K562 (cell line): ENCODE measurements around the gene TMEM132C. TPM values are rescaled to one million over a fixed set of nuclear protein-coding genes. Genes with fewer than 3 reads are reported as not detected.

Experiments
- ATAC-seq: fragments of 200-7000 bp; cut with Tn5 transposase; 3 replicates; pipeline ENCODE4 v1.9.1; 2020; ENCODE audit warnings: moderate library complexity
- BruUV-seq: library from RNA; stranded (reverse); fragments of 400-500 nt; replicated peaks from 2 replicates; lab custom pipeline; 2021; lab: Mats Ljungman, UMichigan
- CTCF ChIA-PET: fragments of 300-600 bp; formaldehyde crosslinking; extraction: SDS; loops from one replicate; lab custom pipeline; 2021; ENCODE audit warnings: low intra/inter-chr PET ratio; lab: Yijun Ruan, JAX
- POLR2A ChIA-PET: fragments of 300-600, 350-650 bp; sonication (Branson Sonifier 250); formaldehyde crosslinking; extraction: SDS; loops from one replicate; lab custom pipeline; 2021; ENCODE audit warnings: antibody characterized with exemption, inconsistent platforms; lab: Yijun Ruan, JAX
- DNase-seq, 4 experiments: peaks; one replicate each; pipeline versions ENCODE4 v3.0.0 to v3.0.0-alpha.2; 2011 to 2018; ENCODE audit warnings: low spot score in 3 of 4, mixed read lengths in 3 of 4; ENCODE audit errors: extremely low read depth in 1 of 4
- FAIRE-seq: peaks from 2 replicates; lab custom pipeline; 2011; peaks lifted over from hg19 to GRCh38; lab: Jason Lieb, UNC
- H2AFZ ChIP-seq: 2 replicates; pipeline ENCODE4 v1.6.0; 2011; ENCODE audit warnings: low read depth, low read length, control low read depth, inconsistent platforms
- H3K27ac ChIP-seq: fragments of 200-600 bp; 3 replicates; pipeline ENCODE4 v1.8.0; 2011; ENCODE audit warnings: low read depth, mild to moderate bottlenecking, control low read depth, inconsistent platforms, low read length, moderate library complexity, mixed read lengths; ENCODE audit errors: extremely low read depth
- H3K27me3 ChIP-seq, 2 experiments: fragments of 300-600 bp in 1 of 2; 2 replicates in 1 of 2; 3 replicates in 1 of 2; pipeline versions ENCODE4 v1.6.0 to v1.8.0; 2011; ENCODE audit warnings: inconsistent platforms in 2 of 2, low read length in 2 of 2, mild to moderate bottlenecking in 1 of 2, mixed read lengths in 1 of 2, moderate library complexity in 1 of 2; ENCODE audit not compliant: control insufficient read depth in 2 of 2, insufficient read depth in 2 of 2
- H3K36me3 ChIP-seq: fragments of 300-600 bp; 3 replicates; pipeline ENCODE4 v1.8.0; 2011; ENCODE audit warnings: mild to moderate bottlenecking, low read length, inconsistent platforms; ENCODE audit not compliant: control insufficient read depth, insufficient read depth
- H3K4me1 ChIP-seq, 2 experiments: fragments of 200-600 bp in 1 of 2; replicated peaks in 1 of 2; 2 replicates in 1 of 2; 3 replicates in 1 of 2; pipeline versions ENCODE4 v1.5.1 to v1.8.0; 2011; ENCODE audit warnings: inconsistent platforms in 2 of 2, low read length in 2 of 2, mild to moderate bottlenecking in 1 of 2, mixed read lengths in 1 of 2, moderate library complexity in 1 of 2; ENCODE audit not compliant: control insufficient read depth in 2 of 2, insufficient read depth in 2 of 2
- H3K4me2 ChIP-seq: 2 replicates; pipeline ENCODE4 v1.6.1; 2011; ENCODE audit warnings: low read length, control low read depth, inconsistent platforms, mixed read lengths; ENCODE audit not compliant: insufficient read depth
- H3K4me3 ChIP-seq: fragments of 200-600 bp; sonication (generic), shearing (Covaris generic); 2 replicates; pipeline ENCODE4 v1.5.1; 2016; ENCODE audit warnings: control low read depth, inconsistent platforms
- H3K79me2 ChIP-seq: fragments of 200-600 bp; 3 replicates; pipeline ENCODE4 v1.8.0; 2011; ENCODE audit warnings: low read length, inconsistent platforms; ENCODE audit not compliant: control insufficient read depth, insufficient read depth
- H3K9ac ChIP-seq, 2 experiments: 2 replicates each; pipeline versions ENCODE4 v1.6.0 to v1.6.1; 2011; ENCODE audit warnings: low read depth in 2 of 2, low read length in 2 of 2, control low read depth in 1 of 2, inconsistent platforms in 1 of 2, mild to moderate bottlenecking in 1 of 2, mixed read lengths in 1 of 2; ENCODE audit not compliant: insufficient read depth in 1 of 2
- H3K9me1 ChIP-seq: one replicate; pipeline ENCODE4 v1.6.0; 2011; ENCODE audit warnings: inconsistent platforms, mild to moderate bottlenecking, low read length, moderate library complexity; ENCODE audit not compliant: control insufficient read depth, insufficient read depth
- H3K9me3 ChIP-seq: replicated peaks from 2 replicates; pipeline ENCODE4 v1.5.1; 2011; ENCODE audit warnings: low read depth, low read length, inconsistent platforms; ENCODE audit not compliant: control insufficient read depth, insufficient read depth
- H4K20me1 ChIP-seq: replicated peaks from 2 replicates; pipeline ENCODE4 v1.6.1; 2011; ENCODE audit warnings: low read length, inconsistent platforms, mixed read lengths; ENCODE audit not compliant: control insufficient read depth, insufficient read depth
- PHB ChIP-seq: fragments of 250-450 bp; sonication (Bioruptor Pico); IDR thresholded peaks from 2 replicates; pipeline ENCODE4 v1.5.0; 2021
- RBM22 ChIP-seq: fragments of 200-400 bp; formaldehyde crosslinking; IDR thresholded peaks from 2 replicates; pipeline ENCODE4 v1.6.1; 2018; ENCODE audit warnings: low read length, low read depth; ENCODE audit not compliant: poor library complexity, severe bottlenecking
- RBM34 ChIP-seq: fragments of 200-400 bp; formaldehyde crosslinking; IDR thresholded peaks from 2 replicates; pipeline ENCODE4 v1.6.1; 2018; ENCODE audit warnings: low read length, borderline replicate concordance; ENCODE audit not compliant: insufficient read depth
- SAFB2 ChIP-seq: fragments of 200-400 bp; formaldehyde crosslinking; IDR thresholded peaks from 2 replicates; pipeline ENCODE4 v1.6.1; 2018; ENCODE audit warnings: borderline replicate concordance, low read length, low read depth, moderate library complexity; ENCODE audit not compliant: severe bottlenecking
- ZNF165 ChIP-seq: fragments of 250-450 bp; sonication (Bioruptor Pico); IDR thresholded peaks from 2 replicates; pipeline ENCODE4 v1.4.0; 2020; ENCODE audit warnings: borderline replicate concordance
- WGBS: fragments of 100-300 bp; shearing (Covaris generic); methylation state at CpG from one replicate; pipeline ENCODE4 v1.1.6; 2016; ENCODE audit warnings: low coverage, mixed read lengths; ENCODE audit not compliant: insufficient coverage; ENCODE audit errors: missing lambda C conversion rate; 5-methylcytosine and 5-hydroxymethylcytosine counted together
- in situ Hi-C: fragments of 300-500 bp; cut with MboI; formaldehyde crosslinking; loops from 4 replicates; pipeline ENCODE4 v1.15.0; 2018; ENCODE audit warnings: inconsistent platforms, mixed read lengths
- intact Hi-C: fragments of 100-400 bp; cut with micrococcal nuclease; formaldehyde crosslinking; loops from 2 replicates; pipeline ENCODE4 v1.14.2; 2022
- polyA plus RNA-seq, 8 experiments: library from polyadenylated mRNA; depleted of rRNA in 4 of 8; stranded (reverse) in 5 of 8; unstranded in 3 of 8; fragments of >200 nt; fragmentation: Nextera tagmentation in 2 of 8; fragmentation: Illumina TruSeq in 1 of 8; extraction: Ambion mirVana in 2 of 8; extraction: Trizol in 1 of 8; gene quantifications; 2 replicates each; pipeline versions ENCODE4 v1.2.1 to v1.2.3, GENCODE V29; 2011 to 2014; ENCODE audit warnings: inconsistent platforms in 1 of 8, missing spikeins in 1 of 8
- total RNA-seq, 7 experiments: library from RNA; depleted of rRNA in 6 of 7; stranded (reverse); fragments of >200 nt in 6 of 7; fragmentation: Illumina TruSeq in 2 of 7; extraction: Trizol in 2 of 7; gene quantifications; 2 replicates each; pipeline versions ENCODE4 v1.2.1 to v1.2.3, GENCODE V29; 2011 to 2021; ENCODE audit warnings: low replicate concordance in 1 of 7
- TF ChIP-seq, protein P1 (sequence below): fragments of 450-650 bp; IDR thresholded peaks from 2 replicates; pipeline ENCODE4 v1.6.1; 2014; ENCODE audit warnings: low read depth, mild to moderate bottlenecking, moderate library complexity, borderline replicate concordance
- TF ChIP-seq, protein P2 (sequence below): fragments of 450-650 bp; IDR thresholded peaks from 2 replicates; pipeline ENCODE4 v1.7.1; 2018; ENCODE audit warnings: mild to moderate bottlenecking, low read depth; ENCODE audit not compliant: partially characterized antibody
- TF ChIP-seq, protein P3 (sequence below): fragments of 450-650 bp; IDR thresholded peaks from 2 replicates; pipeline ENCODE4 v1.7.0; 2016; ENCODE audit warnings: borderline replicate concordance
- TF ChIP-seq, protein P4 (sequence below): sonication (generic); formaldehyde crosslinking; IDR thresholded peaks from 2 replicates; pipeline ENCODE4 v1.8.0; 2023; ENCODE audit warnings: mild to moderate bottlenecking, missing genetic modification reagents

Gene TMEM132C
- total and polyA plus RNA-seq, 9 of the 15 experiments (the other 6 are each of a cell fraction or from before 2014, with no cell fraction given): not detected

DNA sequence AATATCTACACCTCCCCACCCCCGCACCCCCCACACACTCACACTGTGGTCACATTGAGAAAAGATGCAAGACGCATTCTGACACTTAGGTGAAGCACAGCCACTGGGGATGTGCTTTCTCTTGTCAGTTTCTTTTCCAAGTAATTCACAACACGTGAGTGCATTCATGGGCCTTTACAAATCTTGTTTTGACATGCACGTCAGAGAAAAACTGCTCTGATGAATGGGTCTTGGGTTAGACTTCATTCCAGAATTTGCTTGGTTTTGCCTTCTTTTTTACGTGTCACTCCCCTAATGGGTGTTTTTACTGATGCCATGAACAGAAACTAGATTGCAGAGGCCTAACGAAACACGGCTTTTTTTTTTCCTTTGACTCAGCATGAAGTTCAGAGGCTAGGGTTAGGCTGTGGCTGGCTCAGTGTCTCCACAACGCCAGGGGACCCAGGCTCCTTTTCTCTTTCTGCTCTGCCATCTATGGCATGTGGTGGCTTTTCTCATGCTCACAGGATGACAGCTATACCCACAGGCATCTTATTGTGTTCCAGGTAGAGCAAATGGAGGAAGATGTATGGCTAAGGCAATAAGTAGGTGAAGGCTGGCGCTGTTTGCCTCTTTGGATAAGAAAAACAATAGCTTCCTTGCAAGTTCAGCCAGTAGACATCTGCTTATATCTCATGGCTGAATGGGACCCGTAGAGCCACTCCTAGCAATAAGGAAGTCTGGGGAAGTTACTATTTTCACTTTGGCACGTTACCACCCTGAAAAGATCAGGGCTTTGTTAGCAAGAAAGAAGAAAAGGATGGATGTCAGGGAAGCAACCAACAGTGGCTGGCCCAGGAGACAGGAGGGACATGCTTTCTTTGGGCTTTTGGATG, 303.5 kb downstream of the TMEM132C start:
- H3K27ac ChIP-seq: no peak overlapping the region
- no peak for FAIRE-seq
- no peak for DNase-seq
- TF ChIP-seq, protein P1, sequence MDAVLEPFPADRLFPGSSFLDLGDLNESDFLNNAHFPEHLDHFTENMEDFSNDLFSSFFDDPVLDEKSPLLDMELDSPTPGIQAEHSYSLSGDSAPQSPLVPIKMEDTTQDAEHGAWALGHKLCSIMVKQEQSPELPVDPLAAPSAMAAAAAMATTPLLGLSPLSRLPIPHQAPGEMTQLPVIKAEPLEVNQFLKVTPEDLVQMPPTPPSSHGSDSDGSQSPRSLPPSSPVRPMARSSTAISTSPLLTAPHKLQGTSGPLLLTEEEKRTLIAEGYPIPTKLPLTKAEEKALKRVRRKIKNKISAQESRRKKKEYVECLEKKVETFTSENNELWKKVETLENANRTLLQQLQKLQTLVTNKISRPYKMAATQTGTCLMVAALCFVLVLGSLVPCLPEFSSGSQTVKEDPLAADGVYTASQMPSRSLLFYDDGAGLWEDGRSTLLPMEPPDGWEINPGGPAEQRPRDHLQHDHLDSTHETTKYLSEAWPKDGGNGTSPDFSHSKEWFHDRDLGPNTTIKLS: no peak
- TF ChIP-seq ZNF165 (CRISPR knock-in tag) (no peak), RBM22 (no peak), RBM34 (no peak), PHB (CRISPR knock-in tag) (no peak), SAFB2 (no peak)
- TF ChIP-seq, protein P2, sequence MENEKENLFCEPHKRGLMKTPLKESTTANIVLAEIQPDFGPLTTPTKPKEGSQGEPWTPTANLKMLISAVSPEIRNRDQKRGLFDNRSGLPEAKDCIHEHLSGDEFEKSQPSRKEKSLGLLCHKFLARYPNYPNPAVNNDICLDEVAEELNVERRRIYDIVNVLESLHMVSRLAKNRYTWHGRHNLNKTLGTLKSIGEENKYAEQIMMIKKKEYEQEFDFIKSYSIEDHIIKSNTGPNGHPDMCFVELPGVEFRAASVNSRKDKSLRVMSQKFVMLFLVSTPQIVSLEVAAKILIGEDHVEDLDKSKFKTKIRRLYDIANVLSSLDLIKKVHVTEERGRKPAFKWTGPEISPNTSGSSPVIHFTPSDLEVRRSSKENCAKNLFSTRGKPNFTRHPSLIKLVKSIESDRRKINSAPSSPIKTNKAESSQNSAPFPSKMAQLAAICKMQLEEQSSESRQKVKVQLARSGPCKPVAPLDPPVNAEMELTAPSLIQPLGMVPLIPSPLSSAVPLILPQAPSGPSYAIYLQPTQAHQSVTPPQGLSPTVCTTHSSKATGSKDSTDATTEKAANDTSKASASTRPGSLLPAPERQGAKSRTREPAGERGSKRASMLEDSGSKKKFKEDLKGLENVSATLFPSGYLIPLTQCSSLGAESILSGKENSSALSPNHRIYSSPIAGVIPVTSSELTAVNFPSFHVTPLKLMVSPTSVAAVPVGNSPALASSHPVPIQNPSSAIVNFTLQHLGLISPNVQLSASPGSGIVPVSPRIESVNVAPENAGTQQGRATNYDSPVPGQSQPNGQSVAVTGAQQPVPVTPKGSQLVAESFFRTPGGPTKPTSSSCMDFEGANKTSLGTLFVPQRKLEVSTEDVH: no peak
- TF ChIP-seq, protein P3, sequence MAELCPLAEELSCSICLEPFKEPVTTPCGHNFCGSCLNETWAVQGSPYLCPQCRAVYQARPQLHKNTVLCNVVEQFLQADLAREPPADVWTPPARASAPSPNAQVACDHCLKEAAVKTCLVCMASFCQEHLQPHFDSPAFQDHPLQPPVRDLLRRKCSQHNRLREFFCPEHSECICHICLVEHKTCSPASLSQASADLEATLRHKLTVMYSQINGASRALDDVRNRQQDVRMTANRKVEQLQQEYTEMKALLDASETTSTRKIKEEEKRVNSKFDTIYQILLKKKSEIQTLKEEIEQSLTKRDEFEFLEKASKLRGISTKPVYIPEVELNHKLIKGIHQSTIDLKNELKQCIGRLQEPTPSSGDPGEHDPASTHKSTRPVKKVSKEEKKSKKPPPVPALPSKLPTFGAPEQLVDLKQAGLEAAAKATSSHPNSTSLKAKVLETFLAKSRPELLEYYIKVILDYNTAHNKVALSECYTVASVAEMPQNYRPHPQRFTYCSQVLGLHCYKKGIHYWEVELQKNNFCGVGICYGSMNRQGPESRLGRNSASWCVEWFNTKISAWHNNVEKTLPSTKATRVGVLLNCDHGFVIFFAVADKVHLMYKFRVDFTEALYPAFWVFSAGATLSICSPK: no peak
- TF ChIP-seq, protein P4, sequence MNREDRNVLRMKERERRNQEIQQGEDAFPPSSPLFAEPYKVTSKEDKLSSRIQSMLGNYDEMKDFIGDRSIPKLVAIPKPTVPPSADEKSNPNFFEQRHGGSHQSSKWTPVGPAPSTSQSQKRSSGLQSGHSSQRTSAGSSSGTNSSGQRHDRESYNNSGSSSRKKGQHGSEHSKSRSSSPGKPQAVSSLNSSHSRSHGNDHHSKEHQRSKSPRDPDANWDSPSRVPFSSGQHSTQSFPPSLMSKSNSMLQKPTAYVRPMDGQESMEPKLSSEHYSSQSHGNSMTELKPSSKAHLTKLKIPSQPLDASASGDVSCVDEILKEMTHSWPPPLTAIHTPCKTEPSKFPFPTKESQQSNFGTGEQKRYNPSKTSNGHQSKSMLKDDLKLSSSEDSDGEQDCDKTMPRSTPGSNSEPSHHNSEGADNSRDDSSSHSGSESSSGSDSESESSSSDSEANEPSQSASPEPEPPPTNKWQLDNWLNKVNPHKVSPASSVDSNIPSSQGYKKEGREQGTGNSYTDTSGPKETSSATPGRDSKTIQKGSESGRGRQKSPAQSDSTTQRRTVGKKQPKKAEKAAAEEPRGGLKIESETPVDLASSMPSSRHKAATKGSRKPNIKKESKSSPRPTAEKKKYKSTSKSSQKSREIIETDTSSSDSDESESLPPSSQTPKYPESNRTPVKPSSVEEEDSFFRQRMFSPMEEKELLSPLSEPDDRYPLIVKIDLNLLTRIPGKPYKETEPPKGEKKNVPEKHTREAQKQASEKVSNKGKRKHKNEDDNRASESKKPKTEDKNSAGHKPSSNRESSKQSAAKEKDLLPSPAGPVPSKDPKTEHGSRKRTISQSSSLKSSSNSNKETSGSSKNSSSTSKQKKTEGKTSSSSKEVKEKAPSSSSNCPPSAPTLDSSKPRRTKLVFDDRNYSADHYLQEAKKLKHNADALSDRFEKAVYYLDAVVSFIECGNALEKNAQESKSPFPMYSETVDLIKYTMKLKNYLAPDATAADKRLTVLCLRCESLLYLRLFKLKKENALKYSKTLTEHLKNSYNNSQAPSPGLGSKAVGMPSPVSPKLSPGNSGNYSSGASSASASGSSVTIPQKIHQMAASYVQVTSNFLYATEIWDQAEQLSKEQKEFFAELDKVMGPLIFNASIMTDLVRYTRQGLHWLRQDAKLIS (CRISPR knock-in tag): no peak

More for the DNA sequence above, 303.5 kb downstream of the TMEM132C start:
- no peak overlapping the region for H3K4me3 ChIP-seq
- H3K9ac ChIP-seq: no peak overlapping the region
- ChIA-PET CTCF (no interaction called here), POLR2A (no interaction called here)
- intact Hi-C loops (no loop called here), in situ Hi-C loops (no loop called here)
- H3K79me2 ChIP-seq: no peaks in the 10 kb centered on the region
- no peaks in the 10 kb centered on the region for H4K20me1 ChIP-seq
- no peaks in the 10 kb centered on the region for H3K36me3 ChIP-seq
- 2% methylated on average over 11 of the region's 11 CpGs for WGBS
- no peaks in the 10 kb centered on the region for H3K9me3 ChIP-seq
- no peak overlapping the region for H2AFZ ChIP-seq
- ATAC-seq: no peak
- no TSS peak for BruUV-seq
- no peaks in the 10 kb centered on the region for H3K4me1 ChIP-seq
- no peaks in the 10 kb centered on the region for H3K27me3 ChIP-seq
- H3K9me1 ChIP-seq: no peaks in the 10 kb centered on the region
- no peak overlapping the region for H3K4me2 ChIP-seq
